Inflammatory macrophage (primary cell): ENCODE results near the gene PPP1R14D.

Experiments
- DNase-seq, 2 donors: peaks; one replicate each; pipeline ENCODE4 v3.0.0-alpha.2; 2020 to 2022

PPP1R14D gene

DNA sequence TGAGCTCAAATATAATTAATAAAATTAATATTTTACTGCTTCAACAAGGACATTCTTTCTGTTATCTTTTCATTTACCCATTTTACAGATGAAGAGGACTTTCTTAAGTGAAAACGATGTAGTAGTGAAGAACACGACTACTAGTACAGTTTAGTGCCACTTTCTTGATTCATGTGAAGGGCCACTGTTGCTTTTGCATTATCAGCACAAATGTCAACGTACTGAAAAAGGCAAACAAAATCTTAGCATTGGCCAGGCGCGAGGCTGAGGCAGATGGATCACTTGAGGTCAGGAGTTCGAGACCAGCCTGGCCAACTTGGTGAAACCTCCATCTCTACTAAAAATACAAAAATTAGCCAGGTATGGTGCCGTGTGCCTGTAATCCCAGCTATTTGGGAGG, 9.5 kb downstream of the PPP1R14D start:
- no peak for DNase-seq

DNA sequence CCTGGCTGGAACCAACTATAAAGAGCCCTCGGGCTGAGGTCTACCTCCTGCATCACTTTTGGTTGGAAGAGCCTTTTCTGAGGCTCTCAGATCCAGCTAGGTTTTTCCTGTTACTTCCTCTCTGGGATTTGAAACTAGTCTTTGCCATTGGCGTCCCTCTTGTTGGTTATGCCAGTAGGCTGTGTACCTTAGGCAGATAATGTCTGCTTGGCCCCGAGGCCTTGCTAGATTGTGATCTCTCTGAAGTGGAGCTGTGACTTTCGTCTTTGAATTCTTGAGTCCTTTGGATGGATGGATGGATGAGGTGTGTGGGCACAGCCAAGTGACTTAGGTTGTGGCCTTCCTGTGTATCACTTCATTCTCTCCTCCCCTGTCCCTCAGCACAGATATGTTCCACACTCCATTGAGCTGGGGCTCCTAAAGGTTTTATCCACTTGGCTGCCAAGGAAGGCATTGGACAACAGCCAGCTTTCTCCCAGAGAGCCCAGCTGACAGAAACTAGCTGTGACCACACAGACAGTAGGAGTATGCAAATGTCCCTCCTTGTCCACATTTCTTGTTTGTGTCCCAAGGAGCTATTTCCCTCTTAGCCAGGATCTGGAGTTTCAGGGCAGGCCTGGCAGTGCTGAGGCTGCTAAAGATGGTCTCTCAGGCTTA, 13.3 kb downstream of the PPP1R14D start:
- DNase-seq: peak; percentile 38 to 67

DNA sequence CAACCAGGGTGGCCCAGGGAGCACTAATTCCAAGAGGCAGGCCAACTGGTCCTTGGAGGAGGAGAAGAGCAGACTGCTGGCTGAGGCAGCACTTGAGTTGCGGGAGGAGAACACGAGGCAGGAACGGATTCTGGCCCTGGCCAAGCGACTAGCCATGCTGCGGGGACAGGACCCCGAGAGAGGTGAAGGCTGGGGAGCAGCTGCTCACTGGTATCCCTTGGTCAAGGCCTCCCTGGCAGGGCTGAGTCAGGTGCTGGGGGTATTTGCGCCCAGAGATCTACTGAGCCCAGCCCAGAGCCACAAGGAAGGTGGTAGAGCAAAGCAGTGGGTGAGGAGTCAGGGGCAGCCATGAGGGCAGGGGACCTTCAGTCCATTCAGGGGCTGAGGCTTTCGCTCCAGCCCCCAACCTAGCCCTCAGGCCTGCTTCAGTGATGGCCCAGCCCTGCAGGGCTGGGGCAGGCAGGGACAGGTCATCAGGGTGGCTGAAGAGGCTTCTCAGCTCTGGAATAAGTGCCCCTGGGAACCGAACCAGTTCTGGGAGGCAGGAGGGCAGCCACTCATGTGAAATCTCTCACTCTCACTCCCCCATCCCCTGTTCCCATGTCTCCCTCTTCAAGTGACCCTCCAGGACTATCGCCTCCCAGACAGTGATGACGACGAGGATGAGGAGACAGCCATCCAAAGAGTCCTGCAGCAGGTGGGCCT, 15.6 kb downstream of the PPP1R14D start:
- DNase-seq: no peak

DNA sequence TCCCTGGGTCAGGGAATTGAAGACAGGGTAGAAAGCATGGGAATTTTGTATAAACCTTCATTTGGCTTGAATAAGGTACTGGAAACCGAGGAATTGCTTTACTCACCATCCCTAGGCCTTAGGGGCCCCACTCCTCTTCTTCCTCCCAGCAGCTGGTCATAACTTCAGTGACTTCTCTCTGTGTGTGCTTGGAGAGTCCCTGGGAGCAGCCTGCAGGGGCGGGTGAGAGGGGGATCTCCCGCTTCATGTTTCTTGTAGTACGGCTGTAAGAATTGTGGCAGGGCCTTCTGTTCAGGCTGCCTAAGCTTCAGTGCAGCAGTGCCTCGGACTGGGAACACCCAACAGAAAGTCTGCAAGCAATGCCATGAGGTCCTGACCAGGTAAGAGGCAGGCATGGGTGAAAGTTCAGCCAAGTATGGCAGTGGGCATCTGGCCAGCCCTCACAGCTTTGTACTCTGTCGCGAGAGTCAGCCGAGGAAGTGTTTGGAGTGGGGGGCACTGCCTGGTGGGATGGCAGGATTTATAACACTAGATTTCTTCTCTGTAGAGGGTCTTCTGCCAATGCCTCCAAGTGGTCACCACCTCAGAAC, 19.6 kb downstream of the PPP1R14D start:
- DNase-seq: no peak

DNA sequence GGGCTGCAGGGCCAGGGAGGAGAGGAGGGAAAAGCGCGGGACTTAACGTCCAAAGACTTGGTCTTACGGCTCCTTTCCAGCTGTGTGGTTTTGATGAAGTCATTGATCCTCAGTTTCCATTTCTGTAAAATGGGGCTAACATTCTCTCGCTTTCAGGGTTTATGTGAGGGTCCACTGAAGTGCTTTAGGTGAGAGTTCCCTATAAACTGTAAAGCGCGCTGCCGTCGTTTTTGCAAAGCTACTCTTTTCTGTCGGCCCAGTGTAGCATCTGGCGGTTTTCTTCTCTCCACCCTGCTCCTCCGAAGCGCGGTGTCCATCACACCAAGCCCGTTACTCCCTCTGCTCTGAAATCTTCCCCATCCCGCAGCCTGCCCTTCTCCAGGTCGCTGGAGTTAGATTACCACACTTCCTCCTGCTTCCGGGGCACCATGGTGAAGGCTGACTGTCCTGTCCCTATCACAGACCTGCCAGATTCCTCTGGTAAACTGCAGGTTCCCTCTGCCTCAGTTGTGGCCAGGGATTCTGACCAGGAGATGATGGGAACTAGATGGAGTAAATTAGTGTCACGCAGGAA, 20.5 kb downstream of the PPP1R14D start:
- peak in 1 of 2 donors; percentile 16 for DNase-seq

DNA sequence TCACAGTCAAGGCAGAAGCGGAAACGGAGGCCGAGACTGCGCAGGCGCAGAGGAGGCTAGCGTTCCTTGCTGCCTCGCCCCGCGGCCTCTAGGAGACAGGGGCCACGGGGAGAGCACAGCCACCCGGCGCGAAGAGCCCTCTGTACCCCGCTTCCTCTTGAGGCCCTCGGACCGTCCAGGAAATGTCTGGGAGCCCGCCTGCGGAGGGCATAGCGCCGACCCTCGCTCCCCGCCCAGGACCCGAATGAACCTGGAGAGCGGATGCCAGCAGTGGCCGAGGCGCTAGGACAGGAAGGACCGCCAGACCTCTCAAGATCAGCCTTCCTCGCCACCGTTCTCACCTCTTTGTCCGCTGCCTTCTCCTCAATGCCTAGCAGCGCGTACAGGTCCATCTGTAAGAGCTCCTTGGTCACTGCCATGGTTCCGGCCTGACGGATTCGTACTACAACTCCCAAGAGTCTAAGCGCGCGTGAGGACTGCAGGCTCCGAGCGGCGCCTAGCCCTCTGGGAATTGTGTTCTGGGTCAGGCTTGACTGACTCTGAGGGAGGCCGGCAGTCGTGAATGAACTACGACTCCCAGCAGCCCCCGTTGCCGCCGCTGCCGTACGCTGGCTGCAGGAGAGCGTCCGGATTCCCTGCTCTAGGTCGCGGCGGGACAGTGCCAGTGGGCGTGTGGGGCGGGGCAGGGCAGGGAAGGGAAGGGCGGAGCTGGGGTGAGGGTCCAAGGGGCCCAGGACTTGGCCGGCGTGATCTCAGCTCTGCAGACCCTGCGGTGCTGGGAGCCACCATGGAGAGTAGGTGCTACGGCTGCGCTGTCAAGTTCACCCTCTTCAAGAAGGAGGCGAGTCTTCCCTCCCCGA, 21.2 kb downstream of the PPP1R14D start, which contains the start of the genes DNAJC17 and ZFYVE19:
Gene DNAJC17, minus strand, starts transcription at position 446 of the 860 bp plus-strand sequence. Its CDS starts 27 bp downstream, at position 419.
Gene ZFYVE19, plus strand, starts transcription at position 62 of the 860 bp plus-strand sequence. Its CDS starts 501 bp downstream, at position 563.
- peak; percentile 98 for DNase-seq

DNA sequence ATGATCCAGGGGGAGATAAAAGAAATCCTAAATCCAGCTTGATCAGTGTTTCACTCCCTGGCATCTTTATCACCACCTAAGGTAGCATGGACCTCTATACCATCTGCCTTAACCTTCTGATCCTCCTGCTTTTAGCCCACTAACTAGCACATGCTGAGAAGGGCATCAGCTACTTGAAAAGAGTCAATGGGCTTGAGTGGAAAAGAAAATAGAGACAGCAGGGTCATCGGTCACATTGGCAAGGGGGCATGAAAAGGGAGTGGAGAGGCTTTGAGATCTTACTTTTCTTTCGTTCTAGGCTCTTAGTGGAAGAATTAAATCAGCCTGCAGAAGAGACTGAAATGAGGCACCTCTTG, 21.9 kb downstream of the PPP1R14D start:
- no peak for DNase-seq

DNA sequence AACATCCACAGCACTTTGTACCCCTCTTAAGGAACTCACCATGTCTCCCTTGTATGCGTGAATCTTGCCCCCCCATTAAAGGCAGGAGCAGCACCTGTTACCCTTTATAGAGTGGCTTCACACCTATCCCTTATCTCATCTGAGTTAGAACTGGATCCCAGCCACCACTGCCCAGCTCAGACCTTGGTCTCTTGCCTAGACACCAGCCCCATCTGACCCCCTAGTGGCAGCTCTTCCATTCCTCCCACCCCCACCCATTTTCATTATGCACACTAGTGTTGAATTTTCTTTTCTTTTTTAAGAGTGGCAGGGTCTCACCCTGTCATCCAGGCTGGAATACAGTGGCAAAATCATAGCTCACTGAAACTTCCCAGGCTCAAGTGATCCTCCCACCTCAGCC, 24.8 kb downstream of the PPP1R14D start:
- no peak for DNase-seq

DNA sequence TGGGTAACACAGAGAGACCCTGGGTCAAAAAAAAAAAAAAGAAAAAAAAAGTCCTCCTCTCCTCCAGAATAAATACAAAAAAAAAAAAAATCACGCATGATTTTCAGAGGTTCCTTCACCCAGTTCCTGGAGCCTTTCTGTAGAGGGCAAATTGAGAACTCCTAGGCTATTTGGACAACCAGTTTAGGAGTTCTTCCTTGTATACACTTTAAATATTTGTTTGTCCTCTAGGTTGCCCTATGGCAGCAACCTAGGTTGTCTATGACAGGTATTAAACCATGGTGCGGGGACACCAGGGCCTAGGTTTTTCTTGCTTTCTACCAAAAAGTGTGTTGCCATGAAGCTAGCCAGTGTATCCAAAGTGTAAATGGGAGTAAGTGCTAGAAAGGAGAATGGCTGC, 25.4 kb downstream of the PPP1R14D start:
- no peak for DNase-seq

DNA sequence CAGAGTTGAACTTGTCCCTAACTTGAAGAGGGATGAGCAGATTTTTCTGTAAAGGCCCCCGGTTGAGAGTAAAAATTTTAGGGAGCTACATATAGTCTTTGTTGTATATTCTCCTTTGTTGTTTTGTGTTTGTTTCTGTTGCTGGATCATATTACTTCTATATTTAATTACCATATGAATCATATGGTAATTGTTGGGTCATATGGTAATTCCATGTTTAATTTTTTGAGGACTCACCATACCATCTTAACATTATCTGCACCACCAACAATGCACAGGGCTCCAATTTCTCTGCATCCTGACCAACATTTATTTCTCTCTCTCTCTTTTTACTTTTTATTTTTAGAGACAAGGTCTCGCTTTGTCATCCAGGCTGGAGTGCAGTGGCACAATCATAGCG, 29.0 kb downstream of the PPP1R14D start:
- no peak for DNase-seq

DNA sequence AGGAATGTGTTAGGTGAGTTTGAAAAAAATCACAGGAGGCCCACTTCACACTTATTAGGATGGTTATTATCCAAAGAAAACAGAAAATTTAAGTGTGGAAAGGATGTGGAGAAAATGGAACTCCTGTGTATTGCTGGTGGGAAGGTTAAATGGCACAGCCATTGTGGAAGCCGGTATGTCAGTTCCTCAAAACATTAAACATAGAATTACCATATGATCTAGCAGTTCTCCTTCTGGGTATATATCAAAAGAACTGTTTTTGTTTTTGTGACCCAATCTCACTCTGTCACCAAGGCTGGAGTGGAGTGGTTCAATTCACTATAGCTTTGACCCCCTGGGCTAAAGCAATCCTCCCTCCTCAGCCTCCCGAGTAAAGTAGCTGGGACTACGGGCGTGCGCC, 32.0 kb downstream of the PPP1R14D start:
- DNase-seq: peak; percentile 51 to 67

DNA sequence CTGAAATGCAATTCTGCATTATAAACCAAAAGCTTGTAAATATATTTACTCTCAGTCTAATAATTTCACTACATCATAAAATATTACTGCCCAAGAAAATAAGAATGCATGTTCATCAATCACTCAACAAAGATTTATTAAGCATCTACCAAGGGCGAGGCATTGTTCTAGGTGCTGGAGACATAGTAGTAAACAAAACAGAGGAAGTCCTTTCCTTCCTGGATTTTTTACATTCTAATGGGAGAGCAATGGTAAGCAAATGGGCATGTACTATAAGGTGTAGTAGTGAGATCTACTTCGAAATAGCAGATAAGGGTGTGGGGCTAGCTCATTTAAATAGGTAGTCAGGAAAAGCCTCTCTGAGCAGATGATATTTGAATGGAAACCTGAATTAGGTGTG, 32.5 kb downstream of the PPP1R14D start:
- no peak for DNase-seq

DNA sequence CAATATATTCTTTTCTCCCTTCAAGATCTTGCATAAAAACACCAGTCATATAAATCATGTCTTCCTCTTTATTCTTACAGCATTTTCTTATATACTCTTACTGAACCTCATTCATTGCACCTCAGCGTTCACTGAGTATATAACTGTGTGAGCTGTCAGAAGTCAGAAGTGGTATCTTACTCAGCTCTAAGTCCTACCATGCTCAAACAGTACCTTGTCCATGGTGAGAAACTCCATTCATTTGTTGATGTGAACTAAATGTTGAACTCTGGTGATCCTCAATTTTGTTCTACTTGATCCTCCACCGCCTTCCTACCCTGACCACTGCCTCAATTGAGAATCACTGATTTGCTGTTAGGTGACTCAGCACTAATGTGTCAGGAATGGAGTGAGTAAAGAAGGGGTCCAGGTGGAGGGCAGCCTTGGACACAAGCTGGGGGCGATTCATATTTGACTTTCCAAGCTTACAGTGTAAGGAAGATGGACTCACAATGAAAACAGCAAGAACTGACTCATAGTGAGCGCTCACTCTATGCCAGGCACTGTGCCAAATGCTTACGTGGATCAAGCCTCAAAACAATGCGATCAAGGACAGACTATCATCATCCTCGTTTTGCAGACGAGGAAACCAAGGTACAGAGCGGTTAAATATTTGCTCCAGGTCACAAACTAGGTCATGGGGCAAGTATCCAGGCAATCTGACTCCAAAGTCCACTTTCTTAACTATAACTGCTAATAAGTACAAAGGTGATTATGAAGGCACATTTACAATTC, 35.1 kb downstream of the PPP1R14D start:
- peak in 1 of 2 donors; percentile 12 for DNase-seq

DNA sequence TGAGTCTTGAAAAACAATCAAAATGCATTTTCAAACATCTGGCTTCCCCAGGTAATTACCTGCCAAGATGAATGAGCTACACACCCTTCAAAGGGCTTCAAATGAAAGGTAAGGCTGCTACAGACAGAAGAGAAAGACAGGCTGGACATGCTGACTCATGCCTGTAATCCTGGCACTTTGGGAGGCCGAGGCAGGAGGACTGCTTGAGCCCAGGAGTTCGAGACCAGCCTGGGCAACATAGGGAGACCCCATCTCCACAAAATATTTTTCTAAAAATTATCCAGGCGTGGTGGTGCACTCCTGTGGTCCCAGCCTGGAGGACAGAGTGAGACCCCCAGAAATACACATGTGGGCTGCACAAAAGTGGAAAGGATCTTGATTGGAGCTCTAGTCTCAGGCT, 36.1 kb downstream of the PPP1R14D start:
- no peak for DNase-seq

DNA sequence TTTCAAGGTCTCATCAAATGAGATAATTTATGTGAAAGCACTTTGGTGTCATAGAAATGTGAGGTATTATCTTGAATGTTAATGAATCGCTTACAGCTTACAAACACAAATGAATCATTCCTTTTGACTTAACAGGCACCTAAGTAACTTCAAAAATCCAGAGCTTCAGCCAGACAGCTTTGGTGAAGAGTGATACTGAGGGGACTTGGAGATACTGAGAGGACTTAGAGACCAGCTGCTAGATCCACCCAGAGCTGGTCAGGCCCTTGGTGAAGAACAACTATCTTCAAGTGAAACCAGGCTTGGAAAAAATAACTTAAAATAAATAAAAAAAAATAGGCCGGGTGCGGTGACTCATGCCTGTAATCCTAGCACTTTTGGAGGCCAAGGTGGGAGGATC, 37.8 kb downstream of the PPP1R14D start:
- DNase-seq: no peak

DNA sequence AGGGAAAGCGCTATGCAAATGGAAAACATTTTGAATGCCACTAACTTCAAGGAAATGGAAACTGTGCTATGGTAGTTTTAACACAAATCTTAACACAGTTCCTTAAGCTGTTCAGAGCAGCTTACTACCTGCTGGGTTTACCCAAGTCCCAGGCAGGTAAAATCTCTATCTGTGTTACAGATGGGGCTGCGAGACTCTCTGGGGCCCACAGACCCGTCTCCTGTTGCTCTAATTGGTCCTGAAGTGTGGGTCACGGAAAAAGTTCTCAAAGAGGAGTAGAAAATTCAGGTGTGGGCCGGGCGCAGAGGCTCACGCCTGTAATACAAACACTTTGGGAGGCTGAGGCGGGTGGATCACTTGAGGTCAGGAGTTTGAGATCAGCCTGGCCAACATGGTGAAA, 38.5 kb downstream of the PPP1R14D start:
- no peak for DNase-seq

DNA sequence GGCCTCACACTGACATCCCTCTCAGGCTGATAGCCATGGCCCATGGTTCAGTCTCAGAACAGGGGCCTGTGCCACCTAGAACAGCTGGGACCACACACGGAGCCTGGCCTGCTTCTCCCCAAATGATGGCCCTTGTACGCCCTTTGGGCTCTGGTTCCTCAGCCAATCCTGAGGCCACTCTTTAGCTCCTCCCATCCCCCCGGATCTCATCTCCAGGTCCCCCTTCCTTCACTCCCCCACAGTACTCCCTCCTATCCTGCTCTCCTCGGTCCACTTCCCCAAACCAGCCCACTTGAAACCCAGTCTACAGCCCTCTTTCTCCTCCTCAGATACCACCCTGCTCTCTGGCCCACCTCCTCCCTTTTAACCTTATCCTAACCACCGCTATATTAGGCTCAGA, 39.4 kb downstream of the PPP1R14D start:
- no peak for DNase-seq

DNA sequence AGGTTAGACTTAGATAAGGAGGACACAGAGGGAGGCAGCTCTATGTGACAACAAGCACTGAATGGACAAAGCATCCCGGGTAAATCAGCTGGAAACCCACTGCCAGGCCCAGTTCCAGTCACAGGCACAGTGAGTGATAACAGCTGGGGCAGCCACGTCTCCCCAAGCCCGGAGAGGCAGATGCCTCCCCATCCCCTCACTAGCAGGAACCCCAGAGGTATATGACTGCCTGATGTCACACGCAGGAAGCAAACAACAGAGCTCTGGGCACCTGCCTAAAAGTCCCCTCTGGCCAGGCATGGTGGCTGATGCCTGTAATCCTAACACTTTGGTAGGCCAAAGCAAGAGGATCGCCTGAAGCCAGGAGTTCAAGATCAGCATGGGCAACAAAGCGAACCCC, 40.5 kb downstream of the PPP1R14D start:
- DNase-seq: no peak

DNA sequence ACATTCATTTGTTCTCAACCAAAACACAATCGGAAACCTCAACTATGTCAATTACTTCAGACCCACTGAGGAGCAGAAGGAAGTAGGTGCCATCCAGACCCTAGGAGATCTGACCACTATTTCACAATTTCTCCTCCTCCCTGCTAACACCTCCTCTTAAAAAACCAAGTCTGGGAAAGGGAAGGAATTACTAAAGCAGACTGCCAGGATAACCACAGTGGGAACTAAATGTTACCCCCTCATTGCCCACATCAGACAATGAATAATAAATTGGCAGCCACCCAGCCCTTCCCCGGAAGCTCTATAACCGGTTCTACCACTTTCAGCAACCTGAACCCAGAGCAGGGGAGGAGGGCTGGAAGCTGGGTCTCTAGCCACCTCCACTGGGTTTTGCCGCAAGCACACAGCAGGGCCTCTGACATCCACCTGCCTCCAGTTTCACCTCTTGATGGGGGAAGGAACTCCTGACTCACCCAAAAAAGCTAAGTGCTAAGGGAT, 41.1 kb downstream of the PPP1R14D start:
- DNase-seq: peak in 1 of 2 donors; percentile 34

DNA sequence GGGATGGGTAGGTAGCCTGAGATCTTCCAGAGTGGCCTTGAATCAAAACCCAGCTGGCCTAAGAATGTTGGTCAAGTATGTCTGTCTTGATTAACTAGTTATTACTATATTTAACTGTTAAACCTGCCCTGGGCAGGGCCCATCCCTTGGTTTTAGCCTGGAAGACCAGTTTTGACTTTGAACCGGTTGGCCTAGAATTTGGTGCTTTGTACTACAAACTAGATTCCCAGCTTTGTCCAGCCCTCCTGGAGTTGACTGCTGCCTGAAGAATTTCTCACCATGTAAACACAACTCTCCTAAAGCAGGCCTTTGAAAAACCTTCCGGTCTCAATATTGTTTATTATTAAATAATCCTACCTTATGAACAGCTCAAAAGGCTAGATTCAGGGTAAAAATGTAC, 42.7 kb downstream of the PPP1R14D start:
- DNase-seq: no peak

DNA sequence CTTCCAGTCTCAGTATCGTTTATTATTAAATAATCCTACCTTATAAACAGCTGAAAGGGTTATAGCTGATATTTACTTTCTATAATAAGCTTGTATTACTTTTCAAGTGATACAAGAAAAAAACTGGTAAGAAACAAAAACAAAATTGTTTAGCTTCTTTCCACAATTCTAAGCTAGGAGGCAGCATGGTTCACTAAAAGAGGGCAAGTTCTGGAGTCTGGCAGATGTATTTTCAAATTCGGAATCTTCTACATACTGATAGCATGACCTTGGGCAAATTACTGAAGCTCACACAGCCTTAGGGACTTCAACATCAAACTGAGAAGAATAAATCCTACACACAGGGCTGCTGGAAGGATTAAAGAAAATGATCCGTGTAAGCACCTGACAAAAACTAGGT, 43.3 kb downstream of the PPP1R14D start:
- DNase-seq: no peak
